HFFc6 (cell line): ENCODE measurements around the gene PNPLA1. TPM values are rescaled to one million over a fixed set of nuclear protein-coding genes. Genes with fewer than 3 reads are reported as not detected.

Source experiments
- DNase-seq: peaks from one replicate; pipeline ENCODE4 v3.0.0-alpha.2; 2018
- H3K27ac Mint-ChIP-seq: 2 replicates; pipeline ENCODE4 v1.8.0; 2020; ENCODE audit warnings: mild to moderate bottlenecking, mixed read lengths
- H3K27me3 Mint-ChIP-seq: 2 replicates; pipeline ENCODE4 v1.8.0; 2021; ENCODE audit warnings: mild to moderate bottlenecking, moderate library complexity, mixed read lengths; ENCODE audit not compliant: insufficient read depth
- H3K36me3 Mint-ChIP-seq: 2 replicates; pipeline ENCODE4 v1.8.0; 2021; ENCODE audit warnings: low read depth, mixed read lengths
- H3K4me1 Mint-ChIP-seq: 2 replicates; pipeline ENCODE4 v1.8.0; 2020; ENCODE audit warnings: low read depth, mixed read lengths
- H3K4me3 Mint-ChIP-seq: 2 replicates; pipeline ENCODE4 v1.8.0; 2020; ENCODE audit warnings: mild to moderate bottlenecking, moderate library complexity, mixed read lengths
- H3K9me3 Mint-ChIP-seq: 2 replicates; pipeline ENCODE4 v1.8.0; 2020; ENCODE audit warnings: mild to moderate bottlenecking, mixed read lengths
- total RNA-seq, 6 experiments: library from RNA; stranded (reverse); fragmentation: NEBNext Ultra II Directional; extraction: Animal tissue kit (Norgen Biotek cat#: 25700); gene quantifications; 2 replicates in 1 of 6; 3 replicates in 5 of 6; pipeline ENCODE4 v1.2.3, GENCODE V29; 2021
- TF ChIP-seq, protein P1 (sequence below): fragments of 200-600 bp; sonication (generic); IDR thresholded peaks from 2 replicates; pipeline ENCODE4 v1.5.0; 2021; ENCODE audit warnings: antibody characterized with exemption, mild to moderate bottlenecking

The PNPLA1 gene
- total RNA-seq, 6 experiments from 2014 or later, result not detected

DNA sequence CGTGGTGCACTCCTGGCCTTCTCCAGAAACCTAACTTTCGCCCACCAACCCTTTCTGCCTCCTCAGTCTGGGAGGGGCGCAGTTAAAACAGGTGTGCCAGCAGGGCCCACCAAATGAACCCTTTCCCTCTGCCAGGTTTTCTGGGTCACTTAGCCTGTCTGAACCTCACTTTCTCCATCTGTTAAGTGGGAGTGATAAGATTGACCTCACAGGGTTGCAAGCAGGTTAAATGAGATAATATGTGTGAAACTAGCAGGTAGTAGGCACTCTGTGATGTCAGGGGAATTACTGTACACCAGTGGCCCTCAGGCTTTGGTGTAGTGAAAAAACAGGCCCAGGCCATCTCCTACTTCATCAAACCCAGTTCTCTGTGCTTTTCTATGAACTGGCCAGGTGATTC is 52.7 kb downstream of the PNPLA1 start:
- Mint-ChIP-seq H3K4me3 (no peak overlapping the region), H3K27me3 (peaks cover 55% of the 10 kb centered on the region), H3K9me3 (no peaks in the 10 kb centered on the region), H3K27ac (no peak overlapping the region), H3K4me1 (no peaks in the 10 kb centered on the region), H3K36me3 (no peaks in the 10 kb centered on the region)
- no peak for DNase-seq
- TF ChIP-seq, protein P1, sequence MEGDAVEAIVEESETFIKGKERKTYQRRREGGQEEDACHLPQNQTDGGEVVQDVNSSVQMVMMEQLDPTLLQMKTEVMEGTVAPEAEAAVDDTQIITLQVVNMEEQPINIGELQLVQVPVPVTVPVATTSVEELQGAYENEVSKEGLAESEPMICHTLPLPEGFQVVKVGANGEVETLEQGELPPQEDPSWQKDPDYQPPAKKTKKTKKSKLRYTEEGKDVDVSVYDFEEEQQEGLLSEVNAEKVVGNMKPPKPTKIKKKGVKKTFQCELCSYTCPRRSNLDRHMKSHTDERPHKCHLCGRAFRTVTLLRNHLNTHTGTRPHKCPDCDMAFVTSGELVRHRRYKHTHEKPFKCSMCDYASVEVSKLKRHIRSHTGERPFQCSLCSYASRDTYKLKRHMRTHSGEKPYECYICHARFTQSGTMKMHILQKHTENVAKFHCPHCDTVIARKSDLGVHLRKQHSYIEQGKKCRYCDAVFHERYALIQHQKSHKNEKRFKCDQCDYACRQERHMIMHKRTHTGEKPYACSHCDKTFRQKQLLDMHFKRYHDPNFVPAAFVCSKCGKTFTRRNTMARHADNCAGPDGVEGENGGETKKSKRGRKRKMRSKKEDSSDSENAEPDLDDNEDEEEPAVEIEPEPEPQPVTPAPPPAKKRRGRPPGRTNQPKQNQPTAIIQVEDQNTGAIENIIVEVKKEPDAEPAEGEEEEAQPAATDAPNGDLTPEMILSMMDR, result no peak

DNA sequence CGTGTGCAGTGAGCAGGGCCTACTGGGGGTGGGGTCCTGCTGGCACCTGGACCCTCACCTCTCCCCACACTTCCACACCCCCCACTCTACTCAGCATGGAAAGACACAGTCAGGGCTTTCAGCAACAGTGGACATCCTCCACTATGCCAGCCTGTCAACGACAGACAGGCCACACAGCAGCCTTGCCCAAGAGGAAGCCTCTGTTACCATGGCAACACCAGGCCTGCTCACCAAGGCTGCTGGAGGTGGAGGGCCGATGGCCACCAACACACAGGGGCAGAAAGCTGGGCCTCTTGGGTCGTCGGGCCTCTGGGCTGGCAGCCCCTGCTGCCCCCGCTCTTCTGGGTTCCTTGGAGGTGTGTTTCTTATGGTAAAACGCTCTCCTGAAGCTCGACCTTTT is 53.2 kb downstream of the PNPLA1 start:
- peaks cover 55% of the 10 kb centered on the region for H3K27me3 Mint-ChIP-seq
- DNase-seq, result no peak
- no peaks in the 10 kb centered on the region for H3K9me3 Mint-ChIP-seq
- TF ChIP-seq, protein P1, result no peak
- H3K27ac Mint-ChIP-seq, result no peak overlapping the region
- no peaks in the 10 kb centered on the region for H3K36me3 Mint-ChIP-seq
- no peaks in the 10 kb centered on the region for H3K4me1 Mint-ChIP-seq
- no peak overlapping the region for H3K4me3 Mint-ChIP-seq

DNA sequence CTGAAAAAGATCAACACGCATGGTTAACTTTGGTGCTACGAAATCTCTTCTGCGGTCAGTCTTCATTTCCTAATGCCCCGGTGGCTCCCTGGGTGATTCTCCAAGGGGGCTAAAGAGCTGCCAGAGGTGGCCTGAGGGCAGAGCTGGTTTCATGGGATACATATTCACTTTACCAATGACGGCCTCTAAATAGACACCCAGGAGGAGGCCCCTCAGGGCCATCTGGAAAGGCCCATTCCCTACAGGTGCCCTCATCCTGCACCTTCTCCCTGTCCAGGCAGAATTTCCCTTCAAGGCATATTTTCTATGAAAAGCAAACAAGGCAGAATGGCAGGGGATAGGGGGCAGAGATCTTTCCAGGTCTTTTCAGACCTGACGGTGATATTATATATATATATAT is 54.3 kb downstream of the PNPLA1 start:
- Mint-ChIP-seq H3K9me3 (no peaks in the 10 kb centered on the region), H3K27ac (no peak overlapping the region), H3K36me3 (no peaks in the 10 kb centered on the region), H3K4me1 (no peaks in the 10 kb centered on the region), H3K27me3 (peaks cover 56% of the 10 kb centered on the region), H3K4me3 (no peak overlapping the region)
- TF ChIP-seq, protein P1, result no peak
- no peak for DNase-seq

DNA sequence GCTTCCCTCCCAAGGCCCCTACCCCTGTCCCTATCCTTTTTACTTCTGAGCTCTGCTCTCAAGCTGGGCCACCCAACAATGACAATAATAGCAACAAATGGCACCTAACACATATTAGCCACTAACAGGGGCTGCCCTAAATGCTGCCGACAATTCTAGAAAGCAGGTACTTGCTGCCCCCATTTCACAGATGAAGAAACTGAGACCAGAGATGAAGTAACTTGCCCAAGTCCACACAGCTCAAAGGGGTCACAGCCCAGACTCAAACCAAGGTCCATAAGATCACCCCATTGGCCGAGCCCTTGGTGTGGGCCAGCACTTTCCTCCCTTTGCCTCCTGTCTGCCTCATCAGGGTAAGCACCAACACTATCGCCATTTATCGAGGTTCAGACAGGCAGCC is 54.9 kb downstream of the PNPLA1 start:
- no peaks in the 10 kb centered on the region for H3K9me3 Mint-ChIP-seq
- DNase-seq, result no peak
- TF ChIP-seq, protein P1, result no peak
- H3K4me1 Mint-ChIP-seq, result no peaks in the 10 kb centered on the region
- H3K36me3 Mint-ChIP-seq, result no peaks in the 10 kb centered on the region
- no peak overlapping the region for H3K27ac Mint-ChIP-seq
- no peak overlapping the region for H3K4me3 Mint-ChIP-seq
- peaks cover 54% of the 10 kb centered on the region for H3K27me3 Mint-ChIP-seq

DNA sequence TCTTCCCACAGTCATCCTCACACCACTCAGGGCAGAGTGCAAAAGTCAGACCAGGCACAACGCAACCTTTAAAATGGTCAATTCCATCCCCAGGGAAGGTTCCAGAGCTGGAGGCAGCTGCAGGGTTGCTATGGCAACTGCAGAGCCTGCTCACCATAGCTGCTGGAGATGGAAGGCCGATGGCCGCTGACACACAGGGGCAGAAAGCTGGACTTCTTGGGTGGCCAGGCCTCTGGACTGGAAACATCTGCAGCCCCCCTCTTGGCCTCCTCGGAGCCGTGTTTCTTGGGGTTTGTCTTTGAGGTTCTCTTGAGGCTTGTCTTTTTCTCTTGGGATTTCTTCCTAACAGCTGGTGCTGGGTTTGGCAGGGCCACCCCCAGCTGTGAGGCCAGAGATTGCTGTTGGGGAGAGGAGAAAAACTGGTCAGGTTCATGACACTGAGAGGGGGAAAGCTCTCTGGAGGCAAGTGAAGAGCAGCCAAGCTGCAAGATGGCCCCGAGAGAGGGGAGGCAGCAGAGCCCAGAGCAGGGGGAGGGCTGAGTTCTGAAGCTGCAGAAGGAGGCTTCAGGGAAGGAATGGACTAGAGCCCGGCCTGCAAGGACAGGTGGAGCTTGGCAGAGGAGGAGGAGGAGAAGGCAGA is 56.6 kb downstream of the PNPLA1 start:
- Mint-ChIP-seq H3K36me3 (no peaks in the 10 kb centered on the region), H3K4me1 (no peaks in the 10 kb centered on the region), H3K27me3 (peaks cover 52% of the 10 kb centered on the region), H3K9me3 (no peaks in the 10 kb centered on the region), H3K4me3 (no peak overlapping the region), H3K27ac (no peak overlapping the region)
- DNase-seq, result no peak
- TF ChIP-seq, protein P1, result no peak
